Adrenal gland (tissue), 5 donors: Measurements from ENCODE around the gene BCDIN3D.

Experiments
- POLR2A ChIP-seq, 2 donors: fragments of 450-650 bp; IDR thresholded peaks; one replicate each; pipeline ENCODE4 v1.6.1; 2017; ENCODE audit warnings: antibody characterized with exemption in 2 of 2, mild to moderate bottlenecking in 2 of 2, moderate library complexity in 1 of 2
- TF ChIP-seq, protein P1 (sequence below), 6 experiments: fragments of 450-650 bp in 4 of 6; fragments of 200-600 bp in 2 of 6; sonication (generic) in 1 of 6; IDR thresholded peaks; 1 replicate in 5 of 6; 2 replicates in 1 of 6; pipeline versions ENCODE4 v1.5.1 to v1.8.0; 2016 to 2021; ENCODE audit warnings: antibody characterized with exemption in 6 of 6, mild to moderate bottlenecking in 2 of 6, moderate library complexity in 1 of 6
- donor health status: DM: no; HTN: no; CAD: no.

DNA sequence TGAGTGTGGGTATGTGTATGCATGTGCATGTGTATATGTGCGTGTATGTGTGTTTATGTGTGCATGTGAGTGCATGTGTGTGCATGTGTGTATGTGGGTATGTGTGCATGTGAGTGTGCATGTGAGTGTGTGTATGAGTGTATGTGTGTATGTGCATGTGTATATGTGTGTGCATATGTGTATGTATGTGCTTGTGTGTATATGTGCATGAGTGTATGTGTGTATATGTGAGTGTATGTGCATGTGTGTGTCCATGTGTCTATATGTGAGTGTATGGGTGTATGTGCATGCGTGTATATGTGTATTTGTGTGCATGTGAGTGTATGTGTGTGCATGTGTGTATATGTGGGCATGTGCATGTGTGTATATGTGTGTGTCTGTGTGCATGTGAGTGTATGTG is 35.1 kb upstream of the BCDIN3D start:
- TF ChIP-seq POLR2A (IDR thresholded peaks at IDR 0.05) = no peak
- TF ChIP-seq, protein P1, sequence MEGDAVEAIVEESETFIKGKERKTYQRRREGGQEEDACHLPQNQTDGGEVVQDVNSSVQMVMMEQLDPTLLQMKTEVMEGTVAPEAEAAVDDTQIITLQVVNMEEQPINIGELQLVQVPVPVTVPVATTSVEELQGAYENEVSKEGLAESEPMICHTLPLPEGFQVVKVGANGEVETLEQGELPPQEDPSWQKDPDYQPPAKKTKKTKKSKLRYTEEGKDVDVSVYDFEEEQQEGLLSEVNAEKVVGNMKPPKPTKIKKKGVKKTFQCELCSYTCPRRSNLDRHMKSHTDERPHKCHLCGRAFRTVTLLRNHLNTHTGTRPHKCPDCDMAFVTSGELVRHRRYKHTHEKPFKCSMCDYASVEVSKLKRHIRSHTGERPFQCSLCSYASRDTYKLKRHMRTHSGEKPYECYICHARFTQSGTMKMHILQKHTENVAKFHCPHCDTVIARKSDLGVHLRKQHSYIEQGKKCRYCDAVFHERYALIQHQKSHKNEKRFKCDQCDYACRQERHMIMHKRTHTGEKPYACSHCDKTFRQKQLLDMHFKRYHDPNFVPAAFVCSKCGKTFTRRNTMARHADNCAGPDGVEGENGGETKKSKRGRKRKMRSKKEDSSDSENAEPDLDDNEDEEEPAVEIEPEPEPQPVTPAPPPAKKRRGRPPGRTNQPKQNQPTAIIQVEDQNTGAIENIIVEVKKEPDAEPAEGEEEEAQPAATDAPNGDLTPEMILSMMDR (IDR thresholded peaks at IDR 0.05) = no peak
